Left lung (tissue), 10 donors: ENCODE measurements around the gene LMTK3. TPM values are rescaled to one million over a fixed set of nuclear protein-coding genes. Genes with fewer than 3 reads are reported as not detected.

Source experiments
- ATAC-seq: fragments of 200-7000 bp; cut with Tn5 transposase; one replicate; pipeline ENCODE4 v1.9.1; 2020; ENCODE audit warnings: moderate library complexity
- DNase-seq, 4 donors: peaks; one replicate each; pipeline ENCODE4 v3.0.0-alpha.2; 2013 to 2020
- H3K27ac ChIP-seq, 2 donors: fragments of 200-600 bp; sonication (generic) in 1 of 2; one replicate each; pipeline versions ENCODE4 v1.5.0 to v1.8.0; 2020 to 2021
- H3K27me3 ChIP-seq, 2 donors: fragments of 200-600 bp; sonication (generic) in 1 of 2; one replicate each; pipeline versions ENCODE4 v1.5.0 to v1.8.0; 2020 to 2021
- H3K36me3 ChIP-seq, 2 donors: fragments of 200-600 bp; sonication (generic) in 1 of 2; one replicate each; pipeline versions ENCODE4 v1.5.0 to v1.8.0; 2020 to 2021
- H3K4me1 ChIP-seq, 2 donors: fragments of 200-600 bp; one replicate each; pipeline ENCODE4 v1.8.0; 2021
- H3K4me3 ChIP-seq, 2 donors: fragments of 200-600 bp; sonication (generic) in 1 of 2; one replicate each; pipeline versions ENCODE4 v1.5.0 to v1.8.0; 2020 to 2021; ENCODE audit warnings: mild to moderate bottlenecking in 1 of 2
- H3K9me3 ChIP-seq, 2 donors: fragments of 200-600 bp; sonication (generic) in 1 of 2; one replicate each; pipeline versions ENCODE4 v1.5.0 to v1.8.0; 2020 to 2021
- intact Hi-C, 2 donors: fragments of 100-400 bp; cut with DNase I; formaldehyde crosslinking; loops; one replicate each; pipeline versions ENCODE4 v1.11.2 to v1.14.2; 2022
- polyA plus RNA-seq, 6 donors: library from polyadenylated mRNA; unstranded; fragments of 120-200 nt; gene quantifications; one replicate each; pipeline ENCODE4 v1.2.1, GENCODE V29; 2013; ENCODE audit not compliant: insufficient read length in 6 of 6
- total RNA-seq, 2 donors: library from RNA; stranded (reverse); fragmentation: NEBNext Ultra II Directional; extraction: Animal tissue kit (Norgen Biotek cat#: 25700); gene quantifications; one replicate each; pipeline ENCODE4 v1.2.1, GENCODE V29; 2021
- TF ChIP-seq, protein P1 (sequence below), 2 donors: fragments of 200-600 bp; sonication (generic) in 1 of 2; IDR thresholded peaks; one replicate each; pipeline versions ENCODE4 v1.5.0 to v1.8.0; 2021; ENCODE audit warnings: antibody characterized with exemption in 2 of 2
- donor health status: DM: no; HTN: yes; CAD: no.
- donor health status: DM: no; HTN: no; CAD: no.

LMTK3 gene
- total and polyA plus RNA-seq, 8 donors, result 1.7 to 9.5 (median 3.1) TPM

DNA sequence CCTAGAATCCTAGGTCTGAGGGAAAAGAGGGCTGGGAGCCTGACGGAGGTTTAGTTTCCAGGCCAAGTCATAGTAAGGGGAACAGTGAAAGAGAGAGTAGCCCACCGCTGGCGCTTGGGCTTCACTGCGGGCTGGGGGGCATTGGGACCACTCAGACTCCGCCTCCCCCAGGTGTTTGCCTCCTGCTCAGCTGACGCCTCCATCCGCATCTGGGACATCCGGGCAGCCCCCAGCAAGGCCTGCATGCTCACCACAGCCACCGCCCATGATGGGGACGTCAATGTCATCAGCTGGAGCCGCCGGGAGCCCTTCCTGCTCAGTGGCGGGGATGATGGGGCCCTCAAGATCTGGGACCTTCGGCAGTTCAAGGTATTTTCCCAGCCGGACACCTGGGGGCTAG lies 60.8 kb downstream of the LMTK3 start:
- H3K27ac ChIP-seq, result no peak overlapping the region
- no peak overlapping the region for H3K4me3 ChIP-seq
- DNase-seq, result no peak
- H3K4me1 ChIP-seq, result peaks cover 4 to 19% of the 10 kb centered on the region in 2 donors
- no peak for ATAC-seq
- TF ChIP-seq, protein P1, sequence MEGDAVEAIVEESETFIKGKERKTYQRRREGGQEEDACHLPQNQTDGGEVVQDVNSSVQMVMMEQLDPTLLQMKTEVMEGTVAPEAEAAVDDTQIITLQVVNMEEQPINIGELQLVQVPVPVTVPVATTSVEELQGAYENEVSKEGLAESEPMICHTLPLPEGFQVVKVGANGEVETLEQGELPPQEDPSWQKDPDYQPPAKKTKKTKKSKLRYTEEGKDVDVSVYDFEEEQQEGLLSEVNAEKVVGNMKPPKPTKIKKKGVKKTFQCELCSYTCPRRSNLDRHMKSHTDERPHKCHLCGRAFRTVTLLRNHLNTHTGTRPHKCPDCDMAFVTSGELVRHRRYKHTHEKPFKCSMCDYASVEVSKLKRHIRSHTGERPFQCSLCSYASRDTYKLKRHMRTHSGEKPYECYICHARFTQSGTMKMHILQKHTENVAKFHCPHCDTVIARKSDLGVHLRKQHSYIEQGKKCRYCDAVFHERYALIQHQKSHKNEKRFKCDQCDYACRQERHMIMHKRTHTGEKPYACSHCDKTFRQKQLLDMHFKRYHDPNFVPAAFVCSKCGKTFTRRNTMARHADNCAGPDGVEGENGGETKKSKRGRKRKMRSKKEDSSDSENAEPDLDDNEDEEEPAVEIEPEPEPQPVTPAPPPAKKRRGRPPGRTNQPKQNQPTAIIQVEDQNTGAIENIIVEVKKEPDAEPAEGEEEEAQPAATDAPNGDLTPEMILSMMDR (IDR thresholded peaks at IDR 0.05), result no peak
- intact Hi-C loops, result no loop called here
- H3K9me3 ChIP-seq, result no peaks in the 10 kb centered on the region
- no peaks in the 10 kb centered on the region for H3K27me3 ChIP-seq
- peaks cover 0 to 87% of the 10 kb centered on the region in 2 donors for H3K36me3 ChIP-seq

DNA sequence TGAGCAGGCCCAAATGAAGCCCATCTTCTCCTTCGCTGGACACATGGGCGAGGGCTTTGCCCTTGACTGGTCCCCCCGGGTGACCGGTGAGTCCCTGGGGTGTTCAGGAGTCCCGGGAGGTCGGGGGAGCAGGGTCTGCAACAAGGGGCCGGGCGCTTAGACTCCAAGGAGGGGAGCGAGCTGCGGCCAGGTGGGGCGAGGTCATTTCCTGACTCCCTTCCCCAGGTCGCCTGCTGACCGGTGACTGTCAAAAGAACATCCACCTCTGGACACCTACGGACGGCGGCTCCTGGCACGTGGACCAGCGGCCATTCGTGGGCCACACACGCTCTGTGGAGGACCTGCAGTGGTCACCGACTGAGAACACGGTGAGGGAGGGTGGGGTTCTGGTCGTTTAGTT lies 61.2 kb downstream of the LMTK3 start:
- no peak overlapping the region for H3K4me3 ChIP-seq
- H3K4me1 ChIP-seq, result peaks cover 4 to 20% of the 10 kb centered on the region in 2 donors
- peaks cover 0 to 83% of the 10 kb centered on the region in 2 donors for H3K36me3 ChIP-seq
- H3K27ac ChIP-seq, result no peak overlapping the region
- no peak for DNase-seq
- ATAC-seq, result no peak
- no peaks in the 10 kb centered on the region for H3K27me3 ChIP-seq
- no peaks in the 10 kb centered on the region for H3K9me3 ChIP-seq
- intact Hi-C loops, result no loop called here
- TF ChIP-seq, protein P1 (IDR thresholded peaks at IDR 0.05), result no peak

DNA sequence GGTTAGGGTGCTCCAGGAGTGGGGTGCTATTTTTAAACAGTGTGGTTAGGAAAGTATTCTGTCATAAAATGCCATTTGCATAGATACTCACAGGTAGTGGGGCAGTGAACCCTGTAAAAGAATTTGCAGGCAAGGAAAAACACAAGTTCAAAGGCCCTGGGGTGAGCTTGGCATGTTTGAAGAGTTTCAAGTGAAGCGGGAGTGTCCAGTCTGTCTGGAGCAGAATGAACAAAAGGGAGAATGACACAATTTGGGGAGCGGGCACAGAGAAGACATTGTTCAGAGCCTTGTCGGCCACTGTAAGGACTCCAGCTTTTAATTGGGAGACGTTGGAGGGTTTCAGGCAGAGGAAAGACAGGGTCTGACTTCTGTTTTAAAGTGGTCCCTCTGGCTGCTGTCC lies 63.1 kb downstream of the LMTK3 start:
- intact Hi-C loops, result no loop called here
- peaks cover 0 to 66% of the 10 kb centered on the region in 2 donors for H3K36me3 ChIP-seq

DNA sequence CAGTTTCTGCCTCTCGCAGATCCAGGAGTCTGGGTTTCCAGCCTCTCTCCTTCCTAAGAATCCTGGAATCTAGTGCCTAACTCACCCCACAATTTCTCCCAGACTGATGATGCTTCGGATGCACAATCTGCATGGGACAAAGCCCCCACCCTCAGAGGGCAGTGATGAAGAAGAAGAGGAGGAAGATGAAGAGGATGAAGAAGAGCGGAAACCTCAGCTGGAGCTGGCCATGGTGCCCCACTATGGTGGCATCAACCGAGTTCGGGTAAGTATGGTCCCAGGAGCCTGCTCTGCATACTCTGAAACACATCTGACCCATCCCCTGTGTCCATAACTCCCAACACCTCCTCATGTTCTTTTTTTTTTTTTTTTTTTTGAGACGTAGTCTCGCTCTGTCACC lies 65.1 kb downstream of the LMTK3 start:
- ATAC-seq (no peak), DNase-seq (no peak)
- Histone ChIP-seq H3K4me3 (peak overlapping the region; percentile 64 to 99), H3K27me3 (peaks cover 11 to 35% of the 10 kb centered on the region in 2 donors), H3K9me3 (no peaks in the 10 kb centered on the region), H3K4me1 (peaks cover 16 to 43% of the 10 kb centered on the region in 2 donors), H3K36me3 (peaks cover 0 to 46% of the 10 kb centered on the region in 2 donors), H3K27ac (no peak overlapping the region)
- intact Hi-C loops, result no loop called here
- TF ChIP-seq, protein P1 (IDR thresholded peaks at IDR 0.05), result no peak

More for the DNA sequence above, 63.1 kb downstream of the LMTK3 start:
- Histone ChIP-seq H3K27ac (no peak overlapping the region), H3K9me3 (no peaks in the 10 kb centered on the region), H3K4me3 (no peak overlapping the region), H3K4me1 (peaks cover 16 to 38% of the 10 kb centered on the region in 2 donors), H3K27me3 (peaks cover 6 to 17% of the 10 kb centered on the region in 2 donors)
- TF ChIP-seq, protein P1 (IDR thresholded peaks at IDR 0.05), result no peak
- no peak for ATAC-seq
- DNase-seq, result no peak

DNA sequence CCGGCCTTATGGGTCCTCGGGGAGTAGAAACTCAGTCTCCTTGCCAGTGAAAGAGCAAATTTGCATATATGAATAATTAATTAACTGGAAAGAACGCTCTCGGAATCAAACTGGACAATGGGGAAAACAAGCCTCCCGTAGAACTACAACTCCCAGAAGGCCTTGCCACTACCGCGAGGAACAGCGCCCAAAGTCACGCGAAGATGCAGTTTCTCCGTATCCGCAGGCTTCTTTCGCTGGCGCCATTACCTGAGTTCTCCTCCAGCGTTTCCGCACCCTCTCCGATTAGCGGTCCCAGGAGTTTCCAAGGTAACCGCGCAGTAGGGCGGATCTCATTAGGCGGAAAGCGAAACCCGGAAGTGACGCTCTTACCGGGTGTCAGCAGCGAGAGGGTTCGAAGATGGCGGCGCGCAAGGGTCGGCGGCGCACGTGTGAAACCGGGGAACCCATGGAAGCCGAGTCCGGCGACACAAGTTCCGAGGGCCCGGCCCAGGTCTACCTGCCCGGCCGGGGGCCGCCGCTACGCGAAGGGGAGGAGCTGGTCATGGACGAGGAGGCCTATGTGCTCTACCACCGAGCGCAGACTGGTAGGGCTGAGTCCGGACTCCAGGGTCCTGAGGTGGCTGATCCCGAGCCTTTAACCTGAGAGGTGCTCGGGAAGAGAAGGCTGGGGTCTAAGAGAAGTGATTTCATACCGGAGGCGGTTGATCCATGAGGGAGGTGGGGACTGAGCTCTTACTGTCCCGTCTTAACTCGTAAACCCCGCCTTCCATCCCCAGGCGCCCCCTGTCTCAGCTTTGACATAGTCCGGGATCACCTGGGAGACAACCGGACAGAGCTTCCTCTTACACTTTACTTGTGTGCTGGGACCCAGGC lies 65.8 kb downstream of the LMTK3 start, which contains the start of gene GRWD1:
Gene GRWD1, plus strand, starts transcription at position 378 of the 876 bp plus-strand sequence. Its CDS starts 23 bp downstream, at position 401.
- intact Hi-C loops, result no loop called here
- peaks cover 11 to 43% of the 10 kb centered on the region in 2 donors for H3K27me3 ChIP-seq
- H3K36me3 ChIP-seq, result peaks cover 0 to 39% of the 10 kb centered on the region in 2 donors
- peak within 1 kb of the TSS; percentile 90 to 94 for H3K27ac ChIP-seq
- H3K4me3 ChIP-seq, result peak within 1 kb of the TSS; percentile 64 to 99
- ATAC-seq (peak; percentile 93), DNase-seq (peak; percentile 90 to 95 (median 94))
- H3K4me1 ChIP-seq, result peaks cover 16 to 43% of the 10 kb centered on the region in 2 donors
- TF ChIP-seq, protein P1 (IDR thresholded peaks at IDR 0.05), result no peak
- H3K9me3 ChIP-seq, result no peaks in the 10 kb centered on the region
